Activated T-cell treated with anti-CD3 and anti-CD28 coated beads, Interleukin-2, amount 50 U/mL, for 4 hours (primary cell): ENCODE data around the gene CREG2. TPM values are rescaled to one million over a fixed set of nuclear protein-coding genes. Genes with fewer than 3 reads are reported as not detected.

Source experiments
- ATAC-seq, 2 donors: fragments of 200-7000 bp; cut with Tn5 transposase; one replicate each; pipeline ENCODE4 v1.10.0; 2021
- DNase-seq: peaks from one replicate; pipeline ENCODE4 v3.0.0-alpha.2; 2020
- H3K27me3 Mint-ChIP-seq: one replicate; pipeline ENCODE4 v1.8.0; 2021; ENCODE audit warnings: low read depth, mixed read lengths
- H3K36me3 Mint-ChIP-seq: one replicate; pipeline ENCODE4 v1.8.0; 2022; ENCODE audit warnings: mixed read lengths; ENCODE audit not compliant: insufficient read depth
- H3K4me1 Mint-ChIP-seq: one replicate; pipeline ENCODE4 v1.8.0; 2021; ENCODE audit warnings: low read depth, mixed read lengths
- H3K4me3 Mint-ChIP-seq: one replicate; pipeline ENCODE4 v1.8.0; 2021; ENCODE audit warnings: mild to moderate bottlenecking, moderate library complexity, mixed read lengths
- H3K9me3 Mint-ChIP-seq: one replicate; pipeline ENCODE4 v1.8.0; 2021; ENCODE audit warnings: mixed read lengths
- total RNA-seq, 3 donors: library from RNA; stranded (reverse); gene quantifications; one replicate each; pipeline ENCODE4 v1.2.1, GENCODE V29; 2021

The CREG2 gene, protein sequence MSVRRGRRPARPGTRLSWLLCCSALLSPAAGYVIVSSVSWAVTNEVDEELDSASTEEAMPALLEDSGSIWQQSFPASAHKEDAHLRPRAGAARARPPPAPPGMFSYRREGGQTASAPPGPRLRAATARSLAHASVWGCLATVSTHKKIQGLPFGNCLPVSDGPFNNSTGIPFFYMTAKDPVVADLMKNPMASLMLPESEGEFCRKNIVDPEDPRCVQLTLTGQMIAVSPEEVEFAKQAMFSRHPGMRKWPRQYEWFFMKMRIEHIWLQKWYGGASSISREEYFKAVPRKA
- total RNA-seq = not detected

DNA sequence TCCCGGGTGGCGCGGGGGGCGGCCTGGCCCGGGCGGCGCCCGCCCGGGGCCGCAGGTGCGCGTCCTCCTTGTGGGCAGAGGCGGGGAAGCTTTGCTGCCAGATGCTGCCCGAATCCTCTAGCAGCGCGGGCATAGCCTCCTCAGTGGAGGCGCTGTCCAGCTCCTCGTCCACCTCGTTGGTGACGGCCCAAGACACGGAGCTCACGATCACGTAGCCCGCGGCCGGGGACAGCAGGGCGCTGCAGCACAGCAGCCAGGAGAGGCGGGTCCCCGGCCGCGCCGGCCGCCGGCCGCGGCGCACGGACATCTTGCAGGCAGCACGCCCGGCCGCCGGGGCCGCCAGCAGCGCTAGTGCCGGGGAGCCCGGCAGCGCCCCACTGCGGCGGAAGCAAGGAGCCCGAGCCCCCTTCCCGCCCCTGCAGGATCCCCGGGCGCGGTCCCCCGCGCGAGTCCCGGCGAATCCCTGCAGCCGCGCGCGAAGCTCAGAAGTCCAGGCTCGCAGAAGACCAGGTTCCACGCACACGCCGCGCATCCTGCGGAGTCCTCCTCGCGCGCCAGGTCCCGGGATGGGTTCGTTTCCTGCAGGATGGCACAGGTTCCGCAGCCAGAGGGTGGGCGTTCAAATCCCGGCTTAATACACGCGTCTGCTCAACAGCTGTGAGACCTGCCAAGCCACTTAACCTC lies at the start of gene CREG2:
TSS of gene CREG2 (minus strand) at position 353 of the 684 bp plus-strand sequence. CDS start at position 307, 46 bp downstream.
- Mint-ChIP-seq H3K4me1 (peaks cover 11% of the 10 kb centered on the region), H3K27me3 (peaks cover 59% of the 10 kb centered on the region), H3K9me3 (no peaks in the 10 kb centered on the region), H3K36me3 (no peaks in the 10 kb centered on the region), H3K4me3 (peak within 1 kb of the TSS; percentile 70)
- ATAC-seq (peak; percentile 89 to 91), DNase-seq (peak; percentile 31)

GRCh38 chr2:101435001-101435862 lies 47.9 kb upstream of the CREG2 start:
- no peaks in the 10 kb centered on the region for H3K27me3 Mint-ChIP-seq
- no peak for DNase-seq
- ATAC-seq = no peak
- no peaks in the 10 kb centered on the region for H3K4me1 Mint-ChIP-seq
- no peaks in the 10 kb centered on the region for H3K9me3 Mint-ChIP-seq
- no peaks in the 10 kb centered on the region for H3K36me3 Mint-ChIP-seq
- H3K4me3 Mint-ChIP-seq = no peak overlapping the region

- H3K27me3 Mint-ChIP-seq = no peaks in the 10 kb centered on the region
- DNase-seq (no peak), ATAC-seq (no peak)
- H3K4me3 Mint-ChIP-seq = no peak overlapping the region
- no peaks in the 10 kb centered on the region for H3K9me3 Mint-ChIP-seq
- H3K4me1 Mint-ChIP-seq = no peaks in the 10 kb centered on the region
- no peaks in the 10 kb centered on the region for H3K36me3 Mint-ChIP-seq
These were observed 46.2 kb upstream of the CREG2 start for GRCh38 chr2:101433465-101433864.

DNA sequence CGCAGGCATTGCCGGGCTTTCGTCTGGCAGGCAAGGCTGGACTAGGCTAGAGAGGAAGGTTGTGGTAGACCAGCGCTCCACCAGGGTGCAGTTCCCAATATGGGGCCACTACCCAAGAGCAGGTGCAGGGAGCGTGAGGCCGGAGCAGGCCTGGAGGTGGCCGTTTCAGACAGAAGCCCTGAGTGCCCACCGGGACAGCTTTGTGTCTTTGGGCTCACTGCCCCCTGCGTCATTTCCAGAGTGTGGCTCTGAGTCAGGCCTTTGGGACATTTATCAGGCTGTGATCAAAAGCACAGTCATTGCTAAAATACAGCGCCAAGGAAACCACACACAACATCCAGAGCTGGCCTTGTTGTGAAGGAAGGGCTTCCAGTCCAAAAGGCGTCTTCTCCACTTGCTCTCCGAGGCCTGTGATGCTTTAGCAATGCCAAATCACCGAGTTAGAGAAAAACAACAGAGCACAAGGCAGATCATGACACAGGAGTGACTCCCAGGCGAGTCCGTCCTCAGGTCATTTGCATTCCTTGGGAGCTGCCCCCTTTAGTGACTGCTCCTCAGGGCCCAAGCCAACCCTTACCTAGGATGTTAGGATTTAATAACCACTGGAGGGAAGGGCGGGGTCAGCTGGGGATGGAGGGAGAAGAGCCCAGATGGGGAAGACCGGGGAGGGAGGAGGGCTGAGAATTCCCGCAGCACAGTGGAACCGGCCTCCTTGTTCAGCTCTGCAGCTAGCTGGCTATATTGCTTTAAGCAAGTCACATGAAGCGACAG lies 45.3 kb upstream of the CREG2 start:
- no peaks in the 10 kb centered on the region for H3K4me1 Mint-ChIP-seq
- ATAC-seq = no peak

DNA sequence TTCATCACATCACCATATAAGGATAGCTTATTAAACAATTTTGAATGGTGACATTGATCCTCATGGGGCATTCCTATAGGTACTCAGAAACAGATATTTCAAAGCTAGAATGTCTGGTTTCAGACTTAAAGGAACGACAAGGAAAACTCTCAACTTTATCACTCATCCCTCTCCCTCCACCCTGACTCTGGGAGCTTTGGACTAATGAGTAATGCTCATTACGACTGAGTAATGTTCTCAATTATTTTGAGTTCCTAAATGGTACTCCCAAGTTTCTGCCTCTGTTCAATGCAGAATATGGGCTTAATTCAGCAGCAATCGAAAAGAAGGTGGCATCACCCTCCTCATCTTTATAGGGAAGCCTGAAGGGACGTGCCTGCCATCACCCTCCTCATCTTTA lies 44.2 kb upstream of the CREG2 start:
- no peaks in the 10 kb centered on the region for H3K27me3 Mint-ChIP-seq
- no peak for ATAC-seq

More for the DNA sequence above, 45.3 kb upstream of the CREG2 start:
- Mint-ChIP-seq H3K9me3 (no peaks in the 10 kb centered on the region), H3K4me3 (no peak overlapping the region), H3K27me3 (no peaks in the 10 kb centered on the region), H3K36me3 (no peaks in the 10 kb centered on the region)
- DNase-seq = no peak

GRCh38 chr2:101430156-101430555 lies 42.9 kb upstream of the CREG2 start:
- ATAC-seq (no peak), DNase-seq (no peak)
- Mint-ChIP-seq H3K4me3 (no peak overlapping the region), H3K36me3 (no peaks in the 10 kb centered on the region), H3K9me3 (no peaks in the 10 kb centered on the region), H3K27me3 (no peaks in the 10 kb centered on the region), H3K4me1 (no peaks in the 10 kb centered on the region)

More for the DNA sequence above, 44.2 kb upstream of the CREG2 start:
- H3K9me3 Mint-ChIP-seq = no peaks in the 10 kb centered on the region
- no peak overlapping the region for H3K4me3 Mint-ChIP-seq
- no peaks in the 10 kb centered on the region for H3K4me1 Mint-ChIP-seq
- DNase-seq = no peak
- no peaks in the 10 kb centered on the region for H3K36me3 Mint-ChIP-seq

GRCh38 chr2:101429453-101429852 lies 42.1 kb upstream of the CREG2 start:
- Mint-ChIP-seq H3K4me1 (no peaks in the 10 kb centered on the region), H3K36me3 (no peaks in the 10 kb centered on the region), H3K9me3 (no peaks in the 10 kb centered on the region), H3K27me3 (no peaks in the 10 kb centered on the region), H3K4me3 (no peak overlapping the region)
- ATAC-seq (no peak), DNase-seq (no peak)

- Mint-ChIP-seq H3K4me1 (no peaks in the 10 kb centered on the region), H3K4me3 (no peak overlapping the region), H3K9me3 (no peaks in the 10 kb centered on the region), H3K36me3 (no peaks in the 10 kb centered on the region), H3K27me3 (no peaks in the 10 kb centered on the region)
- DNase-seq (no peak), ATAC-seq (no peak)
These were observed 41.3 kb upstream of the CREG2 start for GRCh38 chr2:101428422-101429176.

DNA sequence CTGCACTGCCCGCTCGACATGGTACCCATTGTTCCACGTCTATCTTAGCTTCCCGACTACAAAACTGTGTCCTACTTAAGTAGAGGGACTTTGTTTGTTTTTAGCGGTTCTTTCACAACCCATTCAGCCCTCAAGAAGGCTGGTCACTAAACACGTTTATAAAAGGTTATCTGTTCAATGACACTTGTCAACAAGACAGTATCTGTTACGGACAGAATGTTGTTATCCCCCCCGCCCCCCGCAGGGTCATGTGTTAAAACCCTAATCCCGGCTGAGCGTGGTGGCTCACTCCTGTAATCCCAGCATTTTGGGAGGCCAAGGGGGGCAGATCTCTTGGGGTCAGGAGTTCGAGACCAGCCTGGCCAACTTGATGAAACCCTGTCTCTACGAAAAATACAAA lies 40.4 kb upstream of the CREG2 start:
- DNase-seq (no peak), ATAC-seq (no peak)
- Mint-ChIP-seq H3K4me1 (no peaks in the 10 kb centered on the region), H3K36me3 (no peaks in the 10 kb centered on the region), H3K4me3 (no peak overlapping the region), H3K9me3 (no peaks in the 10 kb centered on the region), H3K27me3 (no peaks in the 10 kb centered on the region)

- Mint-ChIP-seq H3K36me3 (no peaks in the 10 kb centered on the region), H3K9me3 (no peaks in the 10 kb centered on the region), H3K4me1 (no peaks in the 10 kb centered on the region), H3K4me3 (no peak overlapping the region), H3K27me3 (no peaks in the 10 kb centered on the region)
- no peak for ATAC-seq
- DNase-seq = no peak
These were observed 39.9 kb upstream of the CREG2 start for GRCh38 chr2:101427240-101427639.

- ATAC-seq (no peak), DNase-seq (no peak)
- no peaks in the 10 kb centered on the region for H3K36me3 Mint-ChIP-seq
These were observed 39.5 kb upstream of the CREG2 start for GRCh38 chr2:101426822-101427221.

DNA sequence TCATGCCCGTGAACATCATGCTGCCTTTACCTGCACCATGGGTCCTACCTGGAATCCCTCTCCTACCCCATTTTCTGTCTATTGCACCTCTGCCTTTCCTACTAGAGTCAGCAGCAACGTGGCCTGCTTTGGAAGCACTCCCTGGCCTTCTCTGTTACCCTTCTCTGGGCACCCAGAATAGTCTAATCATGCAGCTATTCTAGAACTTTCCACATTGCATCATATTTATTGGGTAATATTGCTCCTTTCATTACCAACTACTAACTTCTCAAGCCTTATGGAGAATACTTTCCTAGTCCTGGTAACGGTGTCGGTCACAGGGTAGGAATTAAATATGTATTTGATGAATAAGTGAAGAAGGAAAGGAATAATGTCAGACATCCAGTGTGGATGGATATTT lies 33.3 kb upstream of the CREG2 start:
- Mint-ChIP-seq H3K4me1 (no peaks in the 10 kb centered on the region), H3K36me3 (no peaks in the 10 kb centered on the region), H3K27me3 (no peaks in the 10 kb centered on the region), H3K4me3 (no peak overlapping the region), H3K9me3 (no peaks in the 10 kb centered on the region)
- DNase-seq (no peak), ATAC-seq (no peak)

More at GRCh38 chr2:101426822-101427221, 39.5 kb upstream of the CREG2 start:
- Mint-ChIP-seq H3K4me1 (no peaks in the 10 kb centered on the region), H3K27me3 (no peaks in the 10 kb centered on the region), H3K4me3 (no peak overlapping the region), H3K9me3 (no peaks in the 10 kb centered on the region)

DNA sequence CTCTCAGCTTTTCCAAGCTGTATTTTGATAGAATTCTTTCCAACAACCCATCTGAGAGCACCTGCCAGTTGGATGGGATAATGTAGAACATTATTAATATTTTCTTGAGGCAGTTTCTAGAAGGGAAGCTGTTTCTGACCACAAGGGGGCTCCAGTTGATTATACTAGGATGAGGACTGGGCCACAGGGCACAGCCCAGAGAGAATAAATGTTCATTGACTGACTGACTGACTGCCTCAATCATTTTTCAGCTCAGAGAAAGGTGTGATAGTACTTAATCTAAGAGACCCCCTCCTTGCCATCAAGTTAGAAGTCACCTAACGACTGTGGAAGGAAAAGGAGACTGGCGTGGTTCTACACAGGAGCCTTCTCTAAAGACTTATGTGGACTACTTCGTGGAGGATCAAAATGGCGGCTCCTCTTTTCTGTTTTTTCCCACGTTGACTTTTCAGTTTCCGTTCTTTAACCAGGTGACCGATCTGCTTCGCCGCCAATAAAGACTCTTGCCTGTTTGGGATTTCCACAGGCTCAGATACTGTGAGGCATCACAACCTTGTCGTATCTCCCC lies 31.9 kb upstream of the CREG2 start:
- Mint-ChIP-seq H3K4me3 (no peak overlapping the region), H3K4me1 (no peaks in the 10 kb centered on the region), H3K9me3 (peaks cover 4% of the 10 kb centered on the region), H3K27me3 (no peaks in the 10 kb centered on the region), H3K36me3 (no peaks in the 10 kb centered on the region)
- DNase-seq (peak; percentile 55), ATAC-seq (peak; percentile 69 to 74)
